GM19372 (cell line): ENCODE results near the gene PGAP3.

Source experiments
- ATAC-seq: cut with Tn5 transposase; IDR thresholded peaks from one replicate; pipeline ENCODE4 v1.9.1; 2021; ENCODE audit warnings: mild to moderate bottlenecking, low read depth, moderate library complexity; ENCODE audit not compliant: unreplicated experiment

Gene PGAP3

GRCh38 chr17:39661744-39662541 lies 25.9 kb downstream of the PGAP3 start:
- no peak for ATAC-seq

- ATAC-seq, result no peak
These were observed 27.2 kb downstream of the PGAP3 start for GRCh38 chr17:39660397-39661385.

GRCh38 chr17:39660011-39660360 lies 27.9 kb downstream of the PGAP3 start:
- ATAC-seq, result no peak

- ATAC-seq, result no peak
These were observed 28.4 kb downstream of the PGAP3 start for GRCh38 chr17:39659279-39660010.

DNA sequence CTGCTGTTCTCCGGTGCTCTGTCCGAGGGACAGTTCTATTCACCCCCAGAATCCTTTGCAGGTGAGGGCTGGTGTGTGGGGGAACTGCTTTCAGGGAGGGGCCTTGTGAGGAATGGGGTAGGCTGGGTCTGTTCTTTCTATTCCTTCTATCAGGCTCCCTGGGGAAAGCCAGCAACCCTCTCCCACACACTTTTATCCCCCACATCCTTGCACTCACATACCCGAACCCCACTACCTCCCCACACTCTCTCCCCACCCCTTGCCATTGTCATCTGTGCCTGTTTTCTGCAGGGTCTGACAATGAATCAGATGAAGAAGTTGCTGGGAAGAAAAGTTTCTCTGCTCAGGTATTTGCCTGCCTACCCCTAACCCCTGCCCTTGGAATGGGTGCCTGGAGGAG lies 29.1 kb downstream of the PGAP3 start:
- ATAC-seq, result no peak

DNA sequence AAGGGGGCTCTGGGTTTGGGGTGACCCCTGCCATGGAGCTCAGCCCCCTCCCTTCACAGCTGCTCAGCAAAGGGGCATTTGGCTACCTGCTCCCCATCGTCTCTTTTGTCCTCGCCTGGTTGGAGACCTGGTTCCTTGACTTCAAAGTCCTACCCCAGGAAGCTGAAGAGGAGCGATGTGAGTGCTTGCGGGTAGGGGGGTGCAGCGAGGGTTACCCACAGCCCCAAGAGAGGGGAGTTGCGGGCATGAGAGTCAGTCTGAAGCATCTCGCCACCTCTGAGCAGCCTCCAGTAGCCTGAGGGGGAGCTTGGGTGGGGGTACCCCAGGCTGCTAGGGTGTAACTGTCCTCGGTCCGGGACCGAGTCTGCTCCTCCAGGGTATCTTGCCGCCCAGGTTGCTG lies 29.5 kb downstream of the PGAP3 start:
- ATAC-seq, result no peak

DNA sequence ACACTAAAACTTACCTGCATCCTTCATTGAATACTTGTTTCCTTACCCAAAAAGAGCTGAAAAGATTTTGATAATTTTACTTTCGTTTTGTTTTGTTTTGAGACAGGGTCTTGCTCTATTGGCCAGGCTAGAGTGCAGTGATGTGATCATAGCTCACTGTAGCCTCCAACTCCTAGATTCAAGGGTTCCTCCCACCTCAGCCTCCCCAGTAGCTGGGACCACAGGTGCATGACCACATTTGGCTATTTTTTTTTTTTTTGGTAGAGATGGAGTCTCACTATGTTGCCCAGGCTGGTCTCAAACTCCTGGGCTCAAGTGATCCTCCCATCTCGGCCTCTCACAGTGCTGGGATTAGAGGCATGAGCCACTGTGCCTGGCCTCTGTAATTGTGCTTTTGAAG lies 32.8 kb downstream of the PGAP3 start:
- ATAC-seq, result no peak

DNA sequence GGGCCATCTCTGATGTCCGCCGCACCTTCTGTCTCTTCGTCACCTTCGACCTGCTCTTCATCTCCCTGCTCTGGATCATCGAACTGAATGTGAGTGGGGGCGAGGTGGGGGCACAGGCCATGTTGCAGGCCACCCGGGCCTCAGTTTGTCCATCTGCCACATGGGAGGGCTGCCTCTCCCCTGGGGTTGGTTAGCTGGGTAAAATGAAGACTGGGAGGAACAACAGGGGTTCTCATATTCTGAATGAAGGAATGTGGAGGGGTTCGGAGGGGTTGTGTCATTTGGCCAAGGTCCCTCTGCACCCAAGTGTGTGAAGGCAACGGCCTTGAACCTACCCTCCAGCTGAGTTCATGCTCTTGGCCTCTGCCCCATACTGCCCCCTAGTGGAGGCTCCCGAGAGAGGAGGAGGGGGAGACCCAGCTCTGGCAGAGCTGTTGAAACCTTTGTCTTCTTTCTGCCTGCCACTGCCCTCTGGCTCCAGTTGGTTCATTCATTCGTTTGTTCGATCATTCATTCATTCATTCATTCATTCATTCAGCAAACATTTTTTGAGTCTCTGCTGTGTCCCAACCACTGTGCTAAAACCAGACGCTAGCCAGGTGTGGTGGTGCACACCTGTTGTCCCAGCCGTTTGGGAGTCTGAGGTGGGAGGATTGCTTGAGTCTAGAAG lies 34.1 kb downstream of the PGAP3 start:
- ATAC-seq, result no peak

DNA sequence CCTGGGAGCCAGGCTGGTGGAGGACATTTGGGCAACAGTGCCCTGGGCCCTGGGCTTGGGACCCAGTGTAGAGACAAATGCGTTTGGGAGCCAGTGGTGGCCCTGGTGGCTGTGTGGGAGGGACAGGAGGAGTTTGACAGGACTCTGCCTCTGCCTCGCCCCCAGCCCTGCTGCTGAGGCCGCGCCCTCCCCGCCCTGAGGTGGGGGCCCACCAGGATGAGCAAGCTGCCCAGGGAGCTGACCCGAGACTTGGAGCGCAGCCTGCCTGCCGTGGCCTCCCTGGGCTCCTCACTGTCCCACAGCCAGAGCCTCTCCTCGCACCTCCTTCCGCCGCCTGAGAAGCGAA lies 34.6 kb downstream of the PGAP3 start:
- no peak for ATAC-seq

DNA sequence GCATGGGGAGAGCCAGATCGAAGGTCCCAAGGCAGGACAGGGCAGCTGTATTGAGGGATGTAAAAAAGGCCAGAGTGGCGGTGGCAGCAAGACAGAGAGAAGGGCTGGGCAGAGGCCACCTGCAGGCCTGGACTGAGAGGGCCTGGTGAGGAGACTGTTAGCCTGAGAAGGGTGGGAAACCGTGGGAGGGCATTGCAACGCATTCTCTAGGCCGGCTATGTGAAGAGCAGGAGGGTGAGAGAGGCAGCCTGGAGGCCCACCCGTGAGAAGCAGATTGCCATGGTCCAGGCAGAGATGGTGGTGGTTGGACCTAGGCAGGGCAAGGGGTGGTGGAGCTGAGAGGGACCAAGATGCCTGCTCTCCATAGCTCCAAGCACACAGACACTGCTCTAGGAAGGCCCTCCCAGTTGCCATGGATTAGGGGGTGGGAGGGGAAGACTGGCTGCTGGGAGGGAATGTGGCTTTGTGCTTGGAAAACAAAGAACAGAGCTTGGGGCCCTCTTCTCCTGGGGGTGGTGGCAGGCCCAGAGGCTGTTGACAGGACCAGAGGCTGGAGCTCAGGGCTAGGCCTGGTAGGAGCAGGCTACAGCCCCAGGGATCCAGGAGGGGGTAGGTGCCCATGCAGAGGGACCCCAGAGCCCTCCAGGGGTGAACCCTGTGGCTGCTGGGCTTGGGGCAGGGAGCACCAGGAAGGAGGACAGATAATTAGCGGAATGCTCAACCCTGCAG lies 35.1 kb downstream of the PGAP3 start:
- no peak for ATAC-seq

GRCh38 chr17:39651923-39652586 lies 35.8 kb downstream of the PGAP3 start:
- ATAC-seq, result no peak

GRCh38 chr17:39650121-39650579 lies 37.7 kb downstream of the PGAP3 start:
- no peak for ATAC-seq

GRCh38 chr17:39648616-39649366 lies 39.1 kb downstream of the PGAP3 start:
- ATAC-seq, result no peak

GRCh38 chr17:39647256-39647655 lies 40.6 kb downstream of the PGAP3 start:
- ATAC-seq, result no peak

DNA sequence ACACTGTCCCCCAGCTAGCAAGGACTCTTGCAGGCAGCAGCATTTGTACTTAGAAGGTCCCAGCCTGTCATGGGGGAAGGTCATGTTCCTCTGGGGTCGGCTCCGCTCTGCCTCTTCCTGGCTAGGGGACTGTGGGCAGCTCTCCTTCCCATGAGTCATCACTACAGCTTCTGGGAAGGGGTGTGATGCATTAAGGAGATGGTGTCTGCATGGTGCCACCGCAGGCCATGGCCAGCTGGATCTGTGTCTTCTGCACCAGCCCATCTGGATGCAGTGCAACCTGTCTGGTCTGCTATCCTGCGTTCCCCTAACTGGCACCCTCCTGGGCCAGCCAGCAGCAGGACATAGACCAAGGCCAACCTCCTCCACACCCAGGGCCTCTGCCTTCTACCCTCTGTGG lies 44.6 kb downstream of the PGAP3 start:
- ATAC-seq, result no peak

DNA sequence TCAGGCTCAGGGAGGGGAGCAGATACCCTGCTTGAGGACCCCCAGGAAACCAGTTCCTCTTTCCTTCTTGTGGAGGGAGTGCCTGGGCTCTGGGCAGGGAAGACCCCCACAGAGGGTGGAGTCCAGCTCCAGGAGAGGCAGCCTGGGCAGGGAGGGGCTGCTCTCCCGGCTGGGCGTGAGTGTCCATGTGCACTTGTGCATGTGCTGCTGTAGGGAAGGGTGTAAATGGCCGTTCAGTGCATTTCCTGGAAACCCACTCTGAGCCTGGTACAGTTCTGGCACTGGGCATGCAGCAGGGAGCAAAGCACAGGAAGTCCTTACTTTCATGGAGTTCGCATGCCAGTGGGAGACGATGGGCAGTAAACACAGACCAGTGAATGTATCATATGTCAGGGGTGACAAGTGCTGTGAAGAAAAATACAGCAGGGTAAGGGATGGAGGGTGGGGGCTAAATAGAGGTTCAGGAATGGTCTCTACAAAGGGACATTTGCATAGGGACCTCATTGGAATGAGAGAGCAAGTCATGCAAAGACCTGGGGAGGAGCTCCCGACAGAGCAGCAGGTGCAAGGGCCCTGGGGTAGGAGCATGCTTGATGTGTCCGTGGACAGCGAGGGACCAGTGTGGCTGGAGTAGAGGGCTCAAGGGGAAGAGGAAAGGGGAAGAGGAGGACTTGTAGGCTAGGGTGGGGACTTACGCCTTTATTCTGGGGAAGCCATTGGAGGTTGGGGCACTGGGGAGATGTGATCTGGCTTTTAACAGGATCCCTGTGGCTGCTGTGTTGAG lies 45.4 kb downstream of the PGAP3 start:
- ATAC-seq, result no peak

DNA sequence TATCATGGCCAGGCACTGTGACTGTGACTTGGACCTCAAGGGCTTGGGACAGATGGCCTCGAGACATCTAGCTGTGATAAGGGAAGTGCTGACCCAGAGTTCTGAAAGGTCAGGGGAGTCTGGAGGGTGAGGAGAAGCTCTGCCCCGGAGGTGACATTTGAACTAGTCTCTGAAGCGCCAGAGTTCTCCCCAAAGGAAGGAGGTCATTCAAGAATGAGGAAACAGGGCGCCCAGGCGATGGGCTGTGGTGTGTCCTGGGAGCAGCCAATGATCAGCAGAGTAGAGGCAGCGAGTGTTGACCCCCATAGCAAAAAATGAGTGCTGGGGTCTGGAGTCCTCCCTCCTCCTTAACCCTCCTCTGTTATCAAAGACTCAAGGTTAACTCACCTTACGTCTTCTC lies 46.0 kb downstream of the PGAP3 start:
- ATAC-seq, result no peak

- no peak for ATAC-seq
These were observed 46.8 kb downstream of the PGAP3 start for GRCh38 chr17:39641097-39641496.
